ENCODE data around the gene CARD11.

The CARD11 gene

GRCh38 chr7:2975821-2976371 is 67.8 kb downstream of the CARD11 start:
- no peak for ATAC-seq
- TF ChIP-seq ISL1 (CRISPR knock-in tag; IDR thresholded peaks at IDR 0.05) = no peak
- TF ChIP-seq CSDC2 (CRISPR knock-in tag; IDR thresholded peaks at IDR 0.05) = no peak
- no peak for TF ChIP-seq ZFP3 (CRISPR knock-in tag; IDR thresholded peaks at IDR 0.05)
- TF ChIP-seq ZFP30 (CRISPR knock-in tag; IDR thresholded peaks at IDR 0.05) = no peak
- no peak for TF ChIP-seq RARB (CRISPR knock-in tag; IDR thresholded peaks at IDR 0.05)
- no peak for TF ChIP-seq PPARA (CRISPR knock-in tag; IDR thresholded peaks at IDR 0.05; ENCODE audit: borderline replicate concordance)
- TF ChIP-seq, protein P1, sequence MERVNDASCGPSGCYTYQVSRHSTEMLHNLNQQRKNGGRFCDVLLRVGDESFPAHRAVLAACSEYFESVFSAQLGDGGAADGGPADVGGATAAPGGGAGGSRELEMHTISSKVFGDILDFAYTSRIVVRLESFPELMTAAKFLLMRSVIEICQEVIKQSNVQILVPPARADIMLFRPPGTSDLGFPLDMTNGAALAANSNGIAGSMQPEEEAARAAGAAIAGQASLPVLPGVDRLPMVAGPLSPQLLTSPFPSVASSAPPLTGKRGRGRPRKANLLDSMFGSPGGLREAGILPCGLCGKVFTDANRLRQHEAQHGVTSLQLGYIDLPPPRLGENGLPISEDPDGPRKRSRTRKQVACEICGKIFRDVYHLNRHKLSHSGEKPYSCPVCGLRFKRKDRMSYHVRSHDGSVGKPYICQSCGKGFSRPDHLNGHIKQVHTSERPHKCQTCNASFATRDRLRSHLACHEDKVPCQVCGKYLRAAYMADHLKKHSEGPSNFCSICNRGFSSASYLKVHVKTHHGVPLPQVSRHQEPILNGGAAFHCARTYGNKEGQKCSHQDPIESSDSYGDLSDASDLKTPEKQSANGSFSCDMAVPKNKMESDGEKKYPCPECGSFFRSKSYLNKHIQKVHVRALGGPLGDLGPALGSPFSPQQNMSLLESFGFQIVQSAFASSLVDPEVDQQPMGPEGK (CRISPR knock-in tag; IDR thresholded peaks at IDR 0.05; ENCODE audit: borderline replicate concordance) = no peak
- TF ChIP-seq OSR1 (CRISPR knock-in tag; IDR thresholded peaks at IDR 0.05) = no peak
- TF ChIP-seq ESRRG (CRISPR knock-in tag; IDR thresholded peaks at IDR 0.05) = no peak

- no peak for TF ChIP-seq ZFP3 (CRISPR knock-in tag; IDR thresholded peaks at IDR 0.05)
- TF ChIP-seq CREB5 (CRISPR knock-in tag; IDR thresholded peaks at IDR 0.05; ENCODE audit: low read depth) = no peak
- TF ChIP-seq, protein P1 (CRISPR knock-in tag; IDR thresholded peaks at IDR 0.05; ENCODE audit: borderline replicate concordance) = no peak
- ATAC-seq = no peak
These were observed 69.4 kb downstream of the CARD11 start for GRCh38 chr7:2974093-2974819.

- ATAC-seq = no peak
- TF ChIP-seq ARNTL (CRISPR knock-in tag; IDR thresholded peaks at IDR 0.05; ENCODE audit: borderline replicate concordance, low read depth) (no peak), OSR1 (CRISPR knock-in tag; IDR thresholded peaks at IDR 0.05) (no peak), CSRNP3 (CRISPR knock-in tag; IDR thresholded peaks at IDR 0.05) (no peak), CSDC2 (CRISPR knock-in tag; IDR thresholded peaks at IDR 0.05) (no peak), GLIS3 (CRISPR knock-in tag; IDR thresholded peaks at IDR 0.05) (no peak)
These were observed 70.9 kb downstream of the CARD11 start for GRCh38 chr7:2972835-2973161.

- no peak for TF ChIP-seq CSDC2 (CRISPR knock-in tag; IDR thresholded peaks at IDR 0.05)
- no peak for ATAC-seq
These were observed 71.5 kb downstream of the CARD11 start for GRCh38 chr7:2971914-2972834.

DNA sequence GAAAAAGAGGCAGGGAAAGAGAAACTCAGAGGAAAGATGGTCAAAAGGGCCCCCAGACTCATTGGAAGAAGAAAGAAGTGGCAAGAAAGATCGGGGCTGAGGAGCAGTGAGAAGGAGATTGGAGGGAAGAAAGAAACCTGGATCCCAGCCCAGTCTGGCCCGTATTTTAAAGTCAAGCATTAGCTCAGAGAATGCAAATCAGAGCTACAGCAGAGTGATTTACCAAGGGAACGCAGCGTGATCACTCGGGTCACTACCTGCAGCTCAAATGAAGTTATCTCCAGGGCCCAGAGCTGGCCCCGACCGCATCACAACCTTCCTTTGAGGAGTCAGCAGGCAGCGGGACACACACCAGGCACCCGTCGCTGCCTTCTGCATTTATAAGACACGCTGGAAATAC is 72.8 kb downstream of the CARD11 start:
- no peak for ATAC-seq
- TF ChIP-seq SNAI2 (CRISPR knock-in tag; IDR thresholded peaks at IDR 0.05) (no peak), CSRNP3 (CRISPR knock-in tag; IDR thresholded peaks at IDR 0.05) (no peak), TCF4 (CRISPR knock-in tag; IDR thresholded peaks at IDR 0.05; ENCODE audit: borderline replicate concordance) (no peak), TOX (CRISPR knock-in tag; IDR thresholded peaks at IDR 0.05; ENCODE audit: borderline replicate concordance) (no peak), ZFP3 (CRISPR knock-in tag; IDR thresholded peaks at IDR 0.05) (no peak), ZNF8 (CRISPR knock-in tag; IDR thresholded peaks at IDR 0.05) (no peak), ARNTL (CRISPR knock-in tag; IDR thresholded peaks at IDR 0.05; ENCODE audit: borderline replicate concordance, low read depth) (no peak), ZNF70 (CRISPR knock-in tag; IDR thresholded peaks at IDR 0.05) (no peak), BACH2 (CRISPR knock-in tag; IDR thresholded peaks at IDR 0.05; ENCODE audit: borderline replicate concordance) (no peak), ZFP30 (CRISPR knock-in tag; IDR thresholded peaks at IDR 0.05) (no peak)
- TF ChIP-seq, protein P1 (CRISPR knock-in tag; IDR thresholded peaks at IDR 0.05; ENCODE audit: borderline replicate concordance) = no peak

Measured in SK-N-SH treated with all-trans-retinoic acid at 6 μM for 48 hours (cell line).